GM21367 (cell line): ENCODE measurements around the gene PITPNC1.
"Not testable (repeated sequence)": the region's sequence is repeated elsewhere in the genome, so short reads cannot be mapped to it uniquely, and the experiment has no call there.

Source experiments
- ATAC-seq: cut with Tn5 transposase; IDR thresholded peaks from one replicate; pipeline ENCODE4 v1.9.1; 2021; ENCODE audit not compliant: unreplicated experiment

The PITPNC1 gene

GRCh38 chr17:67503739-67504138 is 126.7 kb downstream of the PITPNC1 start:
- ATAC-seq: no peak

- no peak for ATAC-seq
These were observed 127.1 kb downstream of the PITPNC1 start for GRCh38 chr17:67504182-67504581.

- ATAC-seq: no peak
These were observed 129.9 kb downstream of the PITPNC1 start for GRCh38 chr17:67506966-67507365.

GRCh38 chr17:67509390-67510287 is 132.6 kb downstream of the PITPNC1 start:
- no peak for ATAC-seq

GRCh38 chr17:67511012-67511411 is 133.9 kb downstream of the PITPNC1 start:
- no peak for ATAC-seq

- ATAC-seq: no peak
These were observed 134.7 kb downstream of the PITPNC1 start for GRCh38 chr17:67511804-67512203.

- ATAC-seq: no peak
These were observed 137.9 kb downstream of the PITPNC1 start for GRCh38 chr17:67514998-67515397.

GRCh38 chr17:67515490-67516083 is 138.5 kb downstream of the PITPNC1 start:
- no peak for ATAC-seq

- ATAC-seq: not testable (repeated sequence)
These were observed 139.5 kb downstream of the PITPNC1 start for GRCh38 chr17:67516571-67516970.

- no peak for ATAC-seq
These were observed 140.2 kb downstream of the PITPNC1 start for GRCh38 chr17:67517325-67517724.

GRCh38 chr17:67518876-67519275 is 141.8 kb downstream of the PITPNC1 start:
- ATAC-seq: no peak

- ATAC-seq: no peak
These were observed 142.7 kb downstream of the PITPNC1 start for GRCh38 chr17:67519801-67520251.

GRCh38 chr17:67520252-67520906 is 143.3 kb downstream of the PITPNC1 start:
- ATAC-seq: no peak

- ATAC-seq: no peak
These were observed 144.1 kb downstream of the PITPNC1 start for GRCh38 chr17:67520916-67521774.

GRCh38 chr17:67521775-67522069 is 144.6 kb downstream of the PITPNC1 start:
- no peak for ATAC-seq

- ATAC-seq: no peak
These were observed 146.0 kb downstream of the PITPNC1 start for GRCh38 chr17:67523101-67523500.

GRCh38 chr17:67525239-67526135 is 148.4 kb downstream of the PITPNC1 start:
- no peak for ATAC-seq

- ATAC-seq: no peak
These were observed 149.6 kb downstream of the PITPNC1 start for GRCh38 chr17:67526700-67527099.

- no peak for ATAC-seq
These were observed 151.8 kb downstream of the PITPNC1 start for GRCh38 chr17:67528751-67529436.
